Measurements from ENCODE around the gene EFCAB9.

DNA sequence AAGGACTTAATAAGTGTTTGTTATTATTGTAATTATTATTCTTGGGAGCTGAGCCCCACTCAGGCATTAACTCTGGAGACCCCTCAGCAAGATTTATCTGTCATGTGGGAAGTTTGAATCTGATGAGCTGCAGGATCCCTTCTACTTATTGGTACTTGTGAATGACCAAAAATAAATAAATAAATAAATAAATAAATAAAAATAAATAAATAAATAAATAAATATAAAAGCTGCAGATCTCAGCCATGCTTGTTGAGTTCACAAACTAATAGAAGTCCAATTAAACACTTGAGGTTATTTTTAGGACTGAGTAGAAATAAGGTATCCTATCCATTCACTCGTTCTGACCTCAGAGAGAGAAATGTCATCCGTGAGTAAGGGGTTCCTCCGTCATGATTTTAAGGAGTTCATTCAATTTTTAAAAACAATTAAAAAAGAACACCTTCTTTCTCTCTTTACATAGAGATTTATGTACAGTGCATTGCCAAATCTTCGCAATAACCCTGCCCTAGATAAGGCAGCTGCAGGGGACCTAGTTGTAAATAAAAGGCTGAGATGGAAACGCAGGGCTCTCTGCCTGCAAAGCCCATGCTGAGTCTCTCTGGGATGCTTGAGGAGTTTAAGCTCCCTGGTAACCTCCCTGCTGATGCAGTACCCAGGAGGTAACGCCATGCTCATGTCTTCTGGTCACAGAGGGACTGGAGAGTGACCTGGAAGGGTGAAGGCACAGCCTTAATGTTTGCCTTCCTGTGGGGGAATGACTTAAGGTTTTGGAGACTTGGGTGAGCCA lies 1.2 kb downstream of the EFCAB9 start:
- TF ChIP-seq POLR2A (IDR thresholded peaks at IDR 0.05; ENCODE audit: low read depth, low read length) = no peak
- TF ChIP-seq POLR2AphosphoS5 (IDR thresholded peaks at IDR 0.05; ENCODE audit: low read depth, low read length) = no peak
